GM21528 (cell line): Measurements from ENCODE around the gene RNASEH2A.

Experiments
- ATAC-seq: cut with Tn5 transposase; IDR thresholded peaks from one replicate; pipeline ENCODE4 v1.9.1; 2021; ENCODE audit warnings: mild to moderate bottlenecking, moderate library complexity; ENCODE audit not compliant: unreplicated experiment, low FRiP score

RNASEH2A gene

DNA sequence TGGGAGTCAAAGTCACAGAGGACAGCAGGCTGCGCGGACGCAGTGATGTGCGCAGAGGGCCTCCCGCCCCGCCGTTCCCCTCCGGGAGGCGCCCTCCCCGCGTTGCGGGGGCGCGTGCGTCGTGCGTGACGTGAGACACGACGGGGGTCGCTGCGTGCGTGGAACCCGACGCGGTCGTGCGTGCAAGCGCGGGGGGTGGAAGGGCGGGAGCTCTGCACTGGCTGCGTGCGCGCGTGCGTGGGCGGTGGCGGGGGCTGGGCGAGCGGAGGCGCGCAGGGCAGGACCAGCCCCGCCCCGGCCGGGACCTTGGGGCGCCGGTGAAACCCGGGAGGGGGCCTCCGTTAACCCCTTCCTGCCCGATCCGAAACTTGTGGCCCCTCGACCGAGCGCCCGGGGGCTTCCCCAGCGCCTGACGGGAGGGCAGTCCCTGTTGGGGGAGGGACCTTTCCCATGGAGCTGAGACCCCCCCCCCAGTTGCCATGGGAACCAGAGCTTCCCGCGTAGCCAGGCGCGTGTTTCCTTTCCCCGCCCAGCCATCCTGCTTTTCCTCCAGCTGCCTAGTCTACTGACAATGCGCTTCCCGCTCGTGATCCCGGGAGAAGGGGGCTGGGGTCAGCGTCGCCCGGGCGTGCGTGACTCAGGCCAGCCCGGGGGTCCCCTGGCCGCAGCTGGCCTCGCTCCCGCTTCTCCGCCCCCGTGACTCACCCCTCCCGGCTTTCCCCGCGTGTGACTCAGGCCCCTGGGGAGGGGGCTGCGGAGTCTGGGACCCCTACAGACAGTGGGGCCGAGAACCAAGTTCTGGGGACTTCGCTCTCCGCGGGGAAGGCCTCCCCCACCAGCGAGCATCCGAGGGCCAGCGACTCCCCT lies 23.7 kb upstream of the RNASEH2A start:
- ATAC-seq: peak; percentile 34

DNA sequence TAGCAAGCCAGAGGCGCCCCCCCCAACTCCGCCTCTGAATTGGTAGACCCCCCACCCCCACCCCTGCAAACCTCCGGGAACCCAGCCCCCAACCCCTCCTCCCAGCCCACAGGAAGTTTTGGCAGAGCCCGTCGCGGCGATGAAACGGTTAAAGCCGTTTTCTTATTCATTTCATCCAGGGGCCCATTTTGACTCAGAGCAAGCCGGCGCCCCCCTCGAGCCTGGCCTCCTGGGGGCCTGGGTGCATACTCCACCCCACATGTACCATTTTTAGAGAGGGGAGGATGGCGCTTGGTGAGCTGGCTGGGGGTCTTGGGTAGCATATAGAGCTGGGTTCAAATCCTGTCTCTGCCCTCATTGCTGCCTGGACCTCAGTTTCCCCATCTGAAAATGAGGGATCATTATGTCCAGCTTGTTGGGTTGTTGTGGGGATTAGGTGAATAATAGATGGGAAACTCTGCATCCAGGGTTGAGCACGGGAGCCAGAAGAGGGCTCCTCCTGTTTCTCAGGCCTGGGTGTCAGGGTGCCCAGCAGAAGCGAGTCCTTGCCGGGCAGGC lies 23.0 kb upstream of the RNASEH2A start:
- ATAC-seq: no peak

DNA sequence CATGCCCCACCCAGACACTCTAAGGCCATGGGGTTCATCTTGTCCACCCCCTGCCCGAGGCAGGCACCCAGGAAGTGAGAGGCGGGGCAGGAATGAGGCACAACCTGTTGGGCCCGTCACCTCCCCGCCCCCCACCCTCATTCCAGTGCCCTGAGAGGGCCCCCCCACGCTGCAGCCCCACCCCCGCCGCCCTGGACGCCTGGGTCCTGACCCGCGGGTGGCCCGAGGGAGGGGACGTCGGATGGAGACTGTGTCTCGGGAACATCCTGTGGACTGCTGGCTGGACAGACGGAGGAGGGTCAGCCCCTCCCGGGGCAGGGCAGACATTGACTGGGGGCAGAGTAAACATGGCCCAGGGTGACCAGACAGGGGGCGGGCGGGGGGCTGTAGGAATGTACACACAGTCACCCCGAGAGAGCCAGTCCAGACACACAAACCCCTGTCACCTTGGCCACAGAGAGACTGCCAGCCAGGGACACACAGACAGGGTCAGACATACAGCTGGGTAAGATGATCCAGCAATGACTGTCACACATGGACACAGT lies 22.5 kb upstream of the RNASEH2A start:
- ATAC-seq: no peak

DNA sequence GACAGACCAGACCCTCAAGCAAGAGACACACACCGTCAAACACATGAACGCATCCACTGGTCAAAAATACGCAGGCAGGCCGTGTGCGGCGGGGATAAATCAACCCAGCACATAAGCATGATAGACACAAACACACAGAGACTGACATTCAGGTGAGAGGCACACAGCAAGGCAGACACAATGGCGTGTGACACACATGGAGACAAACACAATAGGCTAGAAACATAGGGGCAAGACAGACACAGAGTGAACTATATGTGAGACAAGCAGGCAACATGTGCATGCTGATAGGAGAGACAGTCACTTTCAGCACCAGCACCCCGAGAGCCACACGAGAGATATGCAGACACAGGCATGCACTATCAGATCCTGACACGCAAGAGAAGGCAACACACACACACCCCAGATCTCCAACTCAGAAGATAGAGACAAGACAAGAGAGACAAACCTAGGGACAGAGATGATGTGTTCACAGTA lies 22.0 kb upstream of the RNASEH2A start:
- ATAC-seq: no peak

DNA sequence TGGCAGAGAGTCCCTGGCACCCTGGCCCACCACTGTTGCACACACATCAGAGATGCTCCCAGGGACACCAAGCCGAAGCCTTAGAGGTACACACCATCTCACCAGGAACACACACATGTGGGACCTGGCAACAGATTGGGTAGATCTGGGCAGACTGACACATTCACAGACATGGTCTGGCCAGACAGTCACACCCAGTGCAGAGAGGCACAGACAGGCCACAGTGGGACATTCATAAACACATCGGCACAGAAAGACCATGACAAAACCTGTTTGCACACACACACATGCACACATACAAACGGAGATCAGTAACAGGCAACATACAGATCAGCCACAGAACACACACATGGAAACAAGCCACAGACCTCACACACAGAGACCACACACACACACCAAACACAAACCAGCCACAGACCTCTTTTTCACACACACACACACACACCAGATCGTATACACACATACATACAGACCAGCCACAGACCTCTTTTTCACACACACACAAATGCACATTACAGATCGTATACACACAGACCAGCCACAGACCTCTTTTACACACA lies 21.4 kb upstream of the RNASEH2A start:
- ATAC-seq: no peak

- ATAC-seq: no peak
Measured at GRCh38 chr19:12785431-12786031, 20.9 kb upstream of the RNASEH2A start.

GRCh38 chr19:12786141-12786870 lies 20.1 kb upstream of the RNASEH2A start:
- no peak for ATAC-seq

DNA sequence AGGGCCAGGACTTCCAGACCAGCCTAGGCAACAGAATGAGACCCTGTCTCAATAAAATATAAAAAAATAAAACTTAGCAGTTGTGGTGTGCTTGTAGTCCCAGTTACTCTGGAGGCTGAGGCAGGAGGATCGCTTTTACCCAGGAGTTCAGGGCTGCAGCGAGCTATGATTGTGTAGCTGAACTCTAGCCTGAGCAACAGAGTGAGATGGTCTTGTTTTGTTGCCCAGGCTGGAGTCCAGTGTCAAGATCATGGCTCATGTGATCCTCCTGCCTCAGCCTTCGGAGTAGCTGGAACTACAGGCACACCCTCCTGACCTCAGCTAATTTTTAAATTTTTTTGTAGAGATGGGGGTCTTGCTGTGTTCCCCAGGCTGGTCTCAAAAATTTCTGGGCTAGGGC lies 19.4 kb upstream of the RNASEH2A start:
- no peak for ATAC-seq

- no peak for ATAC-seq
Measured at GRCh38 chr19:12787458-12787857, 18.9 kb upstream of the RNASEH2A start.

DNA sequence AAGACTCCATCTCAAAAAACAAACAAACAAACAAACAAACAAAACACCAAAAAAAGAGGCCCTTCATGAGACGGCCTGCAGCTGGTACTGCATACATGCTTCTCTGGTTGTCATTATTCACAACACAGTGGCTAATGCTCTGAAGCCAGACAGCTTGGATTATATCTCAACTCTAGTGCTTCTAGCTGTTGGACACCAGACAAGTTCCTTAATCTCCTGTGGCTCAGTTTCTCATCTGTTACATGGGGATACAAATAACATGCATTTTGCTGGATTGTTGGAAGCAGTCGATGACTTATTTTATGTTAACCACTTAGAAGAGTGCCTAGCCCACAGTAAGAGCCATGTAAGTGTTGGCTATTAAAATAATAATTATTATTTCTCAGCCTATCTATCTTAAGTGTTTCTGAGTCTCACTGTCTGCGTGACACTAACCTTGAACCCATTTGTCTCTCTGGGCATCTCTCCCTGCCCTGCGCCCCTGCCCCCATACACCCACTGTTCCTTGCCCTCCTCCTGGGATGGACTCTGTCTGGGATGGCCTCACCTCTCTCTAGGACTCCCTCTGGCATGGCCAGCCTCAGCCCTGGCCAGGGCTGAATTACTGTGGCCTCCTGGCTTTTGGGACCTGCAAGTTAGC lies 18.2 kb upstream of the RNASEH2A start:
- ATAC-seq: no peak

GRCh38 chr19:12788682-12789097 lies 17.7 kb upstream of the RNASEH2A start:
- ATAC-seq: no peak

- no peak for ATAC-seq
Measured at GRCh38 chr19:12789098-12789903, 17.1 kb upstream of the RNASEH2A start.

DNA sequence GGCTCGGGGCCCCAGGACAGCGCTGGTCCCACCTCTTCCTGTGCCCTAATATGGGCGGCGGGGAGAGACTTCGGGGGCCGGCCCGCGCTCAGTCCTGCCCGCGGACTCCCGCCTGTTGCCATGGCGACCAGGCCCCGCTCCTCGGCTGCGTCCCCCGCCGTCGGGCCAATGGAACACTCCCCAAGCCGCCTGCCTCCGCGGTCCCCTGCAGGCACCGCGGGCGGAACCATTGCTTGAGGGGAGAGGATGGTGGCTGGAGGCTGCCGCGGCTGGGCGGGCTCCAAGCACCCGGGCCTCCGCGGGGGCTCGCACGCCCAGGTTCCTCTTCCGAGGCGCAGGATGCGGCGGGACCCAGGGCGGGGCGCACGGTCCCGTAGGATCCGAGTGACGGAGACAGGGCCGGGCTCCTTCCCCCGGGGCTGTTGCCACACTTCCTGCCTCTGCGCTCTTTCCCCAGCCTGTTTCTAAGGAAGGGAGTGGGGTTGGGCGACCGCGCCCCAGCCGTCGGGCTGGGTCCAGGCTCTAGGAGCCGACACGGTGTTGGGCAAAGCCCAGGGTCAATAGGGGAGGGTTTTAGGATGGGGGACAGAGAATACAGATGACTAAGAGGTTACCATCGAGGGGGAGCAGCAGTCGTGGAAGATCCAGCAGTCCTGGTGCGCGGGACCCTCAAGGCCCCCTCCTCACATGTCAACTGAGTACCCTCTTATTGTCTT lies 16.3 kb upstream of the RNASEH2A start:
- ATAC-seq: peak; percentile 34

DNA sequence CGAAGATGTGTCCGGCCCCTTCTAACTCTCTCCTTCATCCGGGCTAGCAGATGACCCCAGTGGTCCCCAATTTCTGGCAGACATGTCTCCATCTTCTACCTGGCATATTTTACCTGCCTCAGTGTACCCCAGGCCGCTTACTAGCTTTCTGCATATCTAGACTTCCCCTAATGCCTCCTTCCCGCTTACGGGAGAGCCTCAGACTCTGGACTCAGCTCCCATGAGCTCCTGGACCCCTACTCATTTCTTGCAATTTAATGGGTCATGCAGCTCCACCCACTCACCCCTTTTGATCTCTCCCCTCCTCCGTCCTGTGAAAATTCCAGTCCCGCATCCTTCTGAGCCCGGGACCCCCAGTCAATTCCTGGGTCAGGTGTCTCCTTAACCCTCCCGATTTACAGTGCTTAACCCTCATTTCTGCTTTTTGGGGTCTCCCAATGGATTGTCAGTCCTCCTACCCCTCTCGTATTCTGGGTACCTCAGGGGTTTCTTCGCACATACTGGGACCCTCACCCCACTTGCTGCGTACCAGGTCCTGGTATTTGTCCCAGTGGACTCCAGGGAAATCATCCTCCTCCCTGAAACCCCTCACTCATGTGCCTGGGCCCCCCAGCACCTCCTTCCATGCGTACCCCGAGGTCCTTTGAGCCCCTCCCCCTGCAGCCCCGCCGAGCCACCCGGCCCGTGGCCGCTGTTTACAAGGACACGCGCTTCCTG lies 15.6 kb upstream of the RNASEH2A start:
- ATAC-seq: no peak

DNA sequence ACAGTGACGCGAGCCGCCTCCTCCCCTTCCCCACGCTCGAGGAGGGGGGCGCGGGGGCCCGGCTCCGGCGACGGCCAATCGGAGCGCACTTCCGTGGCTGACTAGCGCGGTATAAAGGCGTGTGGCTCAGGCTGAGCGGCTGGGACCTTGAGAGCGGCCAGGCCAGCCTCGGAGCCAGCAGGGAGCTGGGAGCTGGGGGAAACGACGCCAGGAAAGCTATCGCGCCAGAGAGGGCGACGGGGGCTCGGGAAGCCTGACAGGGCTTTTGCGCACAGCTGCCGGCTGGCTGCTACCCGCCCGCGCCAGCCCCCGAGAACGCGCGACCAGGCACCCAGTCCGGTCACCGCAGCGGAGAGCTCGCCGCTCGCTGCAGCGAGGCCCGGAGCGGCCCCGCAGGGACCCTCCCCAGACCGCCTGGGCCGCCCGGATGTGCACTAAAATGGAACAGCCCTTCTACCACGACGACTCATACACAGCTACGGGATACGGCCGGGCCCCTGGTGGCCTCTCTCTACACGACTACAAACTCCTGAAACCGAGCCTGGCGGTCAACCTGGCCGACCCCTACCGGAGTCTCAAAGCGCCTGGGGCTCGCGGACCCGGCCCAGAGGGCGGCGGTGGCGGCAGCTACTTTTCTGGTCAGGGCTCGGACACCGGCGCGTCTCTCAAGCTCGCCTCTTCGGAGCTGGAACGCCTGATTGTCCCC lies 14.9 kb upstream of the RNASEH2A start, which contains the start of gene JUNB:
TSS of gene JUNB (plus strand) at position 142 of the 706 bp plus-strand sequence. CDS start at position 428, 286 bp downstream.
- peak; percentile 25 for ATAC-seq

GRCh38 chr19:12792051-12792852 lies 14.1 kb upstream of the RNASEH2A start:
- no peak for ATAC-seq
